Measurements from ENCODE around the gene AANAT. TPM values are rescaled to one million over a fixed set of nuclear protein-coding genes. Genes with fewer than 3 reads are reported as not detected.

Gene AANAT
- total and polyA plus RNA-seq, 2 donors (not counting 3 experiments of a cell fraction or from before 2014, with no cell fraction given): not detected

DNA sequence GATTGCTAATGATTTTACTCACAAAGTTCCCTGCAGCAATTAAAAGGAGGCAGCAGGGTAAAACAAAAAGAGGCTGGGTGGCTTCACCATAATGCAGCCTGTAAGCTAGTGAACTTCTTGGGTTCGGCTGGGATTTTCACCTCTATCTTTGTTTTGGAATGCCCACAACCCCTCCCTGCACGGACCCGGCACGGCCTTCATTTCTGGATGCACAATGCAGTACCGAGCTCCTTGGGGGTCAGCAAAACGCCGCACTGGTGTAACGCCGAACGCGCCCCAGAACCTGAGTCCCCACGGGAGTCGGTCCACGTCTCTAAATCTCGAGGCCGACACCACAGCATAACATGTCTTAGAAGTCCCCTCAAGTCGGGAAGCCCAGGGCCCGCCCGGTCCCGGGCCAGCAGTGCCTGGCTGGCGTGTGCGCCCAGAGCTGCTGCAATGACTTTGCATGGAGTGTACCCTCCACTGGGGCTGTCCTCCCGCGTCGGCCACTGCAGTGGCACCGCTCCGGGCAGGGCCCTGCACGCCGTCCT is 15.2 kb upstream of the AANAT start:
- peak overlapping the region; percentile 7 for H3K9ac ChIP-seq (replicated peaks; ENCODE audit: extremely low read depth, insufficient read depth, low read length)
- CTCF ChIA-PET: interaction anchor here (0.7 to 9.3 kb wide), 4 partner anchors 24 to 67 kb away, joined by 3 to 319 read pairs (median 4); no protein-coding TSS in a partner anchor
- DNase-seq (ENCODE audit: low read depth, low spot score) (no peak), FAIRE-seq (peak; percentile 15)
- no peaks in the 10 kb centered on the region for H3K9me3 ChIP-seq (replicated peaks; ENCODE audit: control insufficient read depth, insufficient read depth, low read length)
- no peak overlapping the region for H3K27ac ChIP-seq (ENCODE audit: insufficient read depth, low read depth, low read length)
- no peaks in the 10 kb centered on the region for H4K20me1 ChIP-seq (replicated peaks; ENCODE audit: control insufficient read depth, extremely low read depth, insufficient read depth, low read length)
- H3K9me1 ChIP-seq (replicated peaks; ENCODE audit: control insufficient read depth, extremely low read depth, insufficient read depth, low read length): no peaks in the 10 kb centered on the region
- peaks cover 43% of the 10 kb centered on the region for H3K79me2 ChIP-seq (ENCODE audit: control insufficient read depth, insufficient read depth, low read length)
- dilution Hi-C loops (cut with MboI; ENCODE audit: extremely low pct_ligation_motif_present, low sequenced_read_pairs): no loop called here
- intact Hi-C loops (cut with micrococcal nuclease): no loop called here
- no peaks in the 10 kb centered on the region for H3K36me3 ChIP-seq (ENCODE audit: control insufficient read depth in 2 of 2, extremely low read depth in 1 of 2, insufficient read depth in 2 of 2, low read length in 2 of 2)
- H3K4me2 ChIP-seq (ENCODE audit: insufficient read depth, low read length): peak overlapping the region; percentile 81
- H2AFZ ChIP-seq (ENCODE audit: low read depth, low read length): no peak overlapping the region
- TF ChIP-seq JUN (IDR thresholded peaks at IDR 0.05; ENCODE audit: borderline replicate concordance, insufficient read depth, insufficient read length, low read depth) (no peak), FOS (IDR thresholded peaks at IDR 0.05; ENCODE audit: borderline replicate concordance, insufficient read depth, low read length) (no peak), MYC (IDR thresholded peaks at IDR 0.05; ENCODE audit: low read depth, low read length) (no peak), MAX (IDR thresholded peaks at IDR 0.05; ENCODE audit: insufficient read depth, insufficient read length) (no peak), POLR2AphosphoS5 (IDR thresholded peaks at IDR 0.05; ENCODE audit: insufficient read depth, low read depth, low read length) (no peak), EZH2 (IDR thresholded peaks at IDR 0.05; ENCODE audit: borderline replicate concordance, low read depth, low read length, severe bottlenecking) (no peak), POLR2A (IDR thresholded peaks at IDR 0.05; ENCODE audit: low read depth, low read length) (no peak), GATA2 (IDR thresholded peaks at IDR 0.05; ENCODE audit: insufficient read depth, insufficient read length, low read depth, low read length) (no peak)
- TF ChIP-seq, protein P1, sequence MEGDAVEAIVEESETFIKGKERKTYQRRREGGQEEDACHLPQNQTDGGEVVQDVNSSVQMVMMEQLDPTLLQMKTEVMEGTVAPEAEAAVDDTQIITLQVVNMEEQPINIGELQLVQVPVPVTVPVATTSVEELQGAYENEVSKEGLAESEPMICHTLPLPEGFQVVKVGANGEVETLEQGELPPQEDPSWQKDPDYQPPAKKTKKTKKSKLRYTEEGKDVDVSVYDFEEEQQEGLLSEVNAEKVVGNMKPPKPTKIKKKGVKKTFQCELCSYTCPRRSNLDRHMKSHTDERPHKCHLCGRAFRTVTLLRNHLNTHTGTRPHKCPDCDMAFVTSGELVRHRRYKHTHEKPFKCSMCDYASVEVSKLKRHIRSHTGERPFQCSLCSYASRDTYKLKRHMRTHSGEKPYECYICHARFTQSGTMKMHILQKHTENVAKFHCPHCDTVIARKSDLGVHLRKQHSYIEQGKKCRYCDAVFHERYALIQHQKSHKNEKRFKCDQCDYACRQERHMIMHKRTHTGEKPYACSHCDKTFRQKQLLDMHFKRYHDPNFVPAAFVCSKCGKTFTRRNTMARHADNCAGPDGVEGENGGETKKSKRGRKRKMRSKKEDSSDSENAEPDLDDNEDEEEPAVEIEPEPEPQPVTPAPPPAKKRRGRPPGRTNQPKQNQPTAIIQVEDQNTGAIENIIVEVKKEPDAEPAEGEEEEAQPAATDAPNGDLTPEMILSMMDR (IDR thresholded peaks at IDR 0.05; ENCODE audit: extremely low read depth in 1 of 2, insufficient read depth in 1 of 2, low read depth in 1 of 2, low read length in 2 of 2): no peak
- H3K4me3 ChIP-seq (replicated peaks in 1 of 3; ENCODE audit: insufficient read depth in 1 of 3, low read depth in 1 of 3, low read length in 3 of 3): peak overlapping the region; percentile 43 to 96 (median 73)
- H3K27me3 ChIP-seq (ENCODE audit: control insufficient read depth in 2 of 2, insufficient read depth in 2 of 2, low read length in 2 of 2): no peaks in the 10 kb centered on the region
- POLR2A ChIA-PET: no interaction called here
- no TSS peak for BruUV-seq (replicated peaks)
- H3K4me1 ChIP-seq (ENCODE audit: control insufficient read depth, extremely low read depth, insufficient read depth, low read length): peaks cover 13% of the 10 kb centered on the region

Measured in endothelial cell of umbilical vein (primary cell).